GM12878 (cell line): ENCODE measurements around the gene STAM2. TPM values are rescaled to one million over a fixed set of nuclear protein-coding genes. Genes with fewer than 3 reads are reported as not detected.

Experiments used
- ATAC-seq: fragments of 200-7000 bp; cut with Tn5 transposase; 3 replicates; pipeline ENCODE4 v1.9.1; 2020; ENCODE audit warnings: mild to moderate bottlenecking, moderate library complexity
- Bru-seq: library from RNA; stranded (reverse); fragments of 400-500 nt; gene quantifications from one replicate; lab custom pipeline; 2021; lab: Mats Ljungman, UMichigan
- BruChase-seq, 2 experiments: library from RNA; stranded (reverse); fragments of 400-500 nt; gene quantifications; one replicate each; lab custom pipeline; 2021; lab: Mats Ljungman, UMichigan
- BruUV-seq: library from RNA; stranded (reverse); fragments of 400-500 nt; replicated peaks from 2 replicates; lab custom pipeline; 2021; lab: Mats Ljungman, UMichigan
- CTCF ChIA-PET: fragments of 300-600 bp; sonication (Branson Sonifier 250); formaldehyde crosslinking; extraction: SDS; loops from one replicate; lab custom pipeline; 2021; ENCODE audit warnings: inconsistent platforms; lab: Yijun Ruan, JAX
- POLR2A ChIA-PET: fragments of 350-600 bp; formaldehyde crosslinking; extraction: SDS; loops from one replicate; lab custom pipeline; 2021; ENCODE audit warnings: inconsistent platforms; lab: Charles Lee
- RAD21 ChIA-PET: fragments of 300-600 bp; sonication (Branson Sonifier 250); formaldehyde crosslinking; loops from one replicate; lab custom pipeline; 2023; ENCODE audit warnings: antibody characterized with exemption; ENCODE audit not compliant: unreplicated experiment; lab: Charles Lee
- SMC1A ChIA-PET: fragments of 300-600 bp; sonication (Branson Sonifier 250); formaldehyde crosslinking; loops from one replicate; lab custom pipeline; 2023; ENCODE audit not compliant: unreplicated experiment, uncharacterized antibody; lab: Charles Lee
- DNase-seq: peaks from one replicate; pipeline ENCODE4 v3.0.0-alpha.2; 2011; ENCODE audit warnings: low read depth, low spot score
- FAIRE-seq: peaks from 3 replicates; lab custom pipeline; 2011; peaks lifted over from hg19 to GRCh38; lab: Jason Lieb, UNC
- H2AFZ ChIP-seq: 2 replicates; pipeline ENCODE4 v1.6.0; 2011; ENCODE audit warnings: low read depth, low read length, control low read depth; ENCODE audit not compliant: control insufficient read depth
- H3K27ac ChIP-seq: 2 replicates; pipeline ENCODE4 v1.5.1; 2011; ENCODE audit warnings: control low read depth; ENCODE audit not compliant: control insufficient read depth, insufficient read depth
- H3K27me3 ChIP-seq, 2 experiments: replicated peaks in 1 of 2; 2 replicates each; pipeline versions ENCODE4 v1.6.0 to v1.6.1; 2011; ENCODE audit warnings: low read length in 1 of 2; ENCODE audit not compliant: control insufficient read depth in 2 of 2, insufficient read depth in 2 of 2
- H3K36me3 ChIP-seq, 2 experiments: 2 replicates each; pipeline ENCODE4 v1.5.1; 2011; ENCODE audit warnings: low read length in 1 of 2; ENCODE audit not compliant: control insufficient read depth in 2 of 2, insufficient read depth in 2 of 2
- H3K4me1 ChIP-seq: 2 replicates; pipeline ENCODE4 v1.6.1; 2011; ENCODE audit warnings: mild to moderate bottlenecking, low read length, moderate library complexity, mixed read lengths; ENCODE audit not compliant: control insufficient read depth, insufficient read depth
- H3K4me2 ChIP-seq: 2 replicates; pipeline ENCODE4 v1.6.0; 2011; ENCODE audit warnings: control low read depth; ENCODE audit not compliant: control insufficient read depth, insufficient read depth
- H3K4me3 ChIP-seq: fragments of 200-600 bp; sonication (generic); 2 replicates; pipeline ENCODE4 v1.5.1; 2016
- H3K79me2 ChIP-seq: 2 replicates; pipeline ENCODE4 v1.6.0; 2011; ENCODE audit warnings: low read length; ENCODE audit not compliant: control insufficient read depth, insufficient read depth
- H3K9ac ChIP-seq: 2 replicates; pipeline ENCODE4 v1.8.0; 2011; ENCODE audit warnings: low read length, control low read depth, mixed read lengths; ENCODE audit not compliant: control insufficient read depth, insufficient read depth
- H3K9me3 ChIP-seq: replicated peaks from 3 replicates; pipeline ENCODE4 v1.5.1; 2011; ENCODE audit warnings: mild to moderate bottlenecking, low read length; ENCODE audit not compliant: control insufficient read depth, insufficient read depth
- H4K20me1 ChIP-seq: 2 replicates; pipeline ENCODE4 v1.6.0; 2011; ENCODE audit not compliant: control insufficient read depth, insufficient read depth
- CBFB ChIP-seq: IDR thresholded peaks from 2 replicates; pipeline ENCODE4 v1.6.1; 2016; ENCODE audit warnings: antibody characterized with exemption, low read depth
- ETV6 ChIP-seq, 2 experiments: fragments of 450-650 bp in 1 of 2; IDR thresholded peaks in 1 of 2; conservative IDR thresholded peaks in 1 of 2; 2 replicates each; pipeline ENCODE4 v1.6.1; 2014; ENCODE audit warnings: antibody characterized with exemption in 1 of 2, borderline replicate concordance in 1 of 2, low read depth in 1 of 2, mild to moderate bottlenecking in 1 of 2, moderate library complexity in 1 of 2
- IKZF2 ChIP-seq, 2 experiments: fragments of 450-650 bp; IDR thresholded peaks; 2 replicates each; pipeline ENCODE4 v1.6.1; 2017; ENCODE audit warnings: mild to moderate bottlenecking in 2 of 2, moderate library complexity in 2 of 2
- MXI1 ChIP-seq: fragments of 150-350 bp; IDR thresholded peaks from 2 replicates; pipeline ENCODE4 v1.6.1; 2011; ENCODE audit warnings: low read depth, mild to moderate bottlenecking, inconsistent platforms, low read length, improper control_type of control experiment
- NFXL1 ChIP-seq: fragments of 450-650 bp; IDR thresholded peaks from 2 replicates; pipeline ENCODE4 v1.6.1; 2017; ENCODE audit warnings: antibody characterized with exemption, mild to moderate bottlenecking, borderline replicate concordance
- NR2C1 ChIP-seq: fragments of 450-650 bp; IDR thresholded peaks from 2 replicates; pipeline ENCODE4 v1.6.1; 2017; ENCODE audit warnings: antibody characterized with exemption, mild to moderate bottlenecking, moderate library complexity
- PAX8 ChIP-seq: fragments of 450-650 bp; IDR thresholded peaks from 2 replicates; pipeline ENCODE4 v1.6.1; 2017; ENCODE audit warnings: mild to moderate bottlenecking, moderate library complexity
- PBX3 ChIP-seq: IDR thresholded peaks from 2 replicates; pipeline ENCODE4 v1.6.1; 2011; ENCODE audit warnings: mild to moderate bottlenecking, low read depth, low read length, moderate library complexity; ENCODE audit not compliant: insufficient replicate concordance
- POLR2A ChIP-seq: IDR thresholded peaks from 2 replicates; pipeline ENCODE4 v1.6.1; 2011; ENCODE audit warnings: low read depth, mild to moderate bottlenecking, low read length
- SMC3 ChIP-seq: IDR thresholded peaks from 2 replicates; pipeline ENCODE4 v1.6.1; 2011; ENCODE audit warnings: low read length, improper control_type of control experiment, borderline replicate concordance
- whole genome bisulfite sequencing: methylation state at CpG from one replicate; pipeline ENCODE4 v1.1.6; 2016; ENCODE audit warnings: low lambda C conversion rate; ENCODE audit not compliant: insufficient replicate concordance, insufficient coverage; ENCODE audit errors: missing lambda C conversion rate; 5-methylcytosine and 5-hydroxymethylcytosine counted together
- in situ Hi-C: fragments of 300-500 bp; cut with MboI; formaldehyde crosslinking; loops from 9 replicates; pipeline ENCODE4 v1.14.3; 2018; ENCODE audit warnings: mixed read lengths
- intact Hi-C: fragments of 100-400 bp; cut with micrococcal nuclease; formaldehyde crosslinking; loops from one replicate; pipeline ENCODE4 v1.14.2; 2022; ENCODE audit not compliant: unreplicated experiment
- long read RNA-seq, 2 experiments: library from polyadenylated mRNA; unstranded; transcript quantifications; one replicate each; pipeline ENCODE4 v2.0.0, GENCODE V29; 2019 to 2020
- polyA minus RNA-seq, 3 experiments: library from RNA; depleted of rRNA, polyadenylated mRNA; stranded (reverse); fragments of >200 nt; gene quantifications; 2 replicates each; pipeline ENCODE4 v1.2.3, GENCODE V29; 2011
- polyA plus RNA-seq, 11 experiments: library from polyadenylated mRNA; depleted of rRNA in 4 of 11; unstranded in 6 of 11; stranded (reverse) in 5 of 11; fragments of >200 nt; fragmentation: Nextera tagmentation in 4 of 11; fragmentation: Illumina TruSeq in 1 of 11; extraction: Ambion mirVana in 4 of 11; extraction: Trizol in 1 of 11; gene quantifications; 1 replicate in 1 of 11; 2 replicates in 10 of 11; pipeline versions ENCODE4 v1.2.1 to v1.2.3, GENCODE V29; 2011 to 2016; ENCODE audit warnings: inconsistent platforms in 2 of 11, missing spikeins in 2 of 11, low read depth in 1 of 11
- total RNA-seq, 4 experiments: library from RNA; depleted of rRNA in 3 of 4; stranded (reverse); fragments of >200 nt in 3 of 4; fragmentation: Illumina TruSeq in 1 of 4; extraction: Trizol in 1 of 4; gene quantifications; 2 replicates each; pipeline versions ENCODE4 v1.2.1 to v1.2.3, GENCODE V29; 2013 to 2021
- TF ChIP-seq, protein P1 (sequence below): fragments of 450-650 bp; IDR thresholded peaks from 2 replicates; pipeline ENCODE4 v1.6.1; 2017; ENCODE audit warnings: antibody characterized with exemption, mild to moderate bottlenecking, moderate library complexity

The STAM2 gene
- total RNA-seq (2013; cell fraction: nucleolus; rRNA removed) = 57.1 and 59.3 TPM in 2 replicates
- total RNA-seq (2014; rRNA removed) = 16.2 and 19.4 TPM in 2 replicates
- 20.0 and 20.5 TPM in 2 replicates for total RNA-seq (2014; rRNA removed; fragmentation: Illumina TruSeq; extraction: Trizol)
- total RNA-seq (2021) = 19.7 and 21.5 TPM in 2 replicates
- polyA plus RNA-seq (2011; ENCODE audit: low read depth) = 4.4 TPM
- polyA plus RNA-seq (2011; rRNA removed) = 21.6 and 36.5 TPM in 2 replicates
- 7.9 and 8.4 TPM in 2 replicates for polyA plus RNA-seq (2011; cell fraction: cytosol; rRNA removed)
- polyA plus RNA-seq (2011; cell fraction: nucleus; rRNA removed) = 18.3 and 22.4 TPM in 2 replicates
- polyA plus RNA-seq (2012) = 6.6 and 8.4 TPM in 2 replicates
- 16.3 and 19.1 TPM in 2 replicates for polyA plus RNA-seq (2014; fragmentation: Illumina TruSeq; extraction: Trizol)
- polyA plus RNA-seq (2014; fragmentation: Nextera tagmentation; extraction: Ambion mirVana) = 1 to 10 TPM; 4.4 to 7.8 TPM
- polyA plus RNA-seq (2014; rRNA removed) = 11.5 and 13.2 TPM in 2 replicates
- 10 to 100 TPM; 15.9 to 16.9 TPM for polyA plus RNA-seq (2016; fragmentation: Nextera tagmentation; extraction: Ambion mirVana)
- polyA minus RNA-seq (2011; rRNA and poly(A)+ RNA removed) = 20.0 and 27.9 TPM in 2 replicates
- polyA minus RNA-seq (2011; cell fraction: cytosol; rRNA and poly(A)+ RNA removed) = 9.0 and 10.9 TPM in 2 replicates
- 12.0 and 15.4 TPM in 2 replicates for polyA minus RNA-seq (2011; cell fraction: nucleus; rRNA and poly(A)+ RNA removed)
- Bru-seq, nascent RNA = percentile 80 among the genes with signal in this experiment
- percentile 74 among the genes with signal in this experiment for BruChase-seq, experiment 1, labeled RNA remaining after a 6-hour chase
- percentile 80 among the genes with signal in this experiment for BruChase-seq, experiment 2, labeled RNA remaining after a 2-hour chase
- long read RNA-seq, experiment 1, full-length matches to known transcripts = 8 of 10 reads
- long read RNA-seq, experiment 1, partial matches to known transcripts = 0 of 10 reads
- long read RNA-seq, experiment 1, other reads (novel, unspliced or antisense) = 2 of 10 reads
- long read RNA-seq, experiment 2, full-length matches to known transcripts = 45 of 70 reads
- long read RNA-seq, experiment 2, partial matches to known transcripts = 11 of 70 reads
- long read RNA-seq, experiment 2, other reads (novel, unspliced or antisense) = 14 of 70 reads

GRCh38 chr2:152175368-152176112 is at the start of gene STAM2:
Gene STAM2, minus strand, starts transcription at chr2:152175763. Its CDS starts 121 bp downstream, at chr2:152175642.
- ATAC-seq (peak; percentile 85), FAIRE-seq (peak; percentile 82), DNase-seq (peak; percentile 72)
- Histone ChIP-seq H3K4me3 (peak within 1 kb of the TSS; percentile 80), H3K27ac (peak within 1 kb of the TSS; percentile 99), H2AFZ (peak within 1 kb of the TSS; percentile 99), H4K20me1 (no peaks in the 10 kb centered on the region), H3K4me1 (peaks cover 8% of the 10 kb centered on the region; the same call in 1 of the 2 replicates), H3K79me2 (peaks cover 48% of the 10 kb centered on the region), H3K27me3 (no peaks in the 10 kb centered on the region), H3K4me2 (peak within 1 kb of the TSS; percentile 99), H3K9me3 (no peaks in the 10 kb centered on the region), H3K9ac (peak within 1 kb of the TSS; percentile 96), H3K36me3 (no peaks in the 10 kb centered on the region)
- ChIA-PET SMC1A (interaction anchor here (0.7 to 3.4 kb wide), 27 partner anchors 8 to 567 kb away, joined by 3 to 21 read pairs (median 4); no protein-coding TSS in a partner anchor), POLR2A (interaction anchor here (0.6 to 1.5 kb wide), 6 partner anchors 25 to 460 kb away, joined by 3 to 6 read pairs (median 4); no protein-coding TSS in a partner anchor), RAD21 (interaction anchor here (0.6 to 3.4 kb wide), 28 partner anchors 9 to 567 kb away, joined by 3 to 42 read pairs (median 4); no protein-coding TSS in a partner anchor), CTCF (interaction anchor here (0.5 to 5.5 kb wide), 33 partner anchors 9 to 568 kb away, joined by 3 to 59 read pairs (median 4); no protein-coding TSS in a partner anchor)
- WGBS = 1% methylated on average over 71 of the region's 72 CpGs
- in situ Hi-C loops (loop anchor here (25.0 kb wide), 1 partner anchor 1337 kb away; no protein-coding TSS in a partner anchor), intact Hi-C loops (loop anchor here (1.0 to 10.0 kb wide), 7 partner anchors 138 to 542 kb away; partner anchors contain the start of genes ARL6IP6, FMNL2 and PRPF40A)
- BruUV-seq = TSS peak; percentile 84
- TF ChIP-seq PAX8 (no peak), POLR2A (peak; percentile 93), CBFB (peak; percentile 93; the same call in 1 of the 2 replicates), ETV6 (conservative IDR thresholded peaks at IDR 0.05 in 1 of 2, IDR thresholded peaks at IDR 0.05 in 1 of 2; ENCODE audit: borderline replicate concordance in 1 of 2, low read depth in 1 of 2) (peak; percentile 50 to 58; a peak in 1 of 4 replicates), NFXL1 (no peak), NR2C1 (peak; percentile 88), IKZF2 (IDR thresholded peaks at IDR 0.05) (peak; percentile 52 to 67), MXI1 (peak; percentile 67; the same call in 1 of the 2 replicates), PBX3 (no peak), SMC3 (peak; percentile 77)
- TF ChIP-seq, protein P1, sequence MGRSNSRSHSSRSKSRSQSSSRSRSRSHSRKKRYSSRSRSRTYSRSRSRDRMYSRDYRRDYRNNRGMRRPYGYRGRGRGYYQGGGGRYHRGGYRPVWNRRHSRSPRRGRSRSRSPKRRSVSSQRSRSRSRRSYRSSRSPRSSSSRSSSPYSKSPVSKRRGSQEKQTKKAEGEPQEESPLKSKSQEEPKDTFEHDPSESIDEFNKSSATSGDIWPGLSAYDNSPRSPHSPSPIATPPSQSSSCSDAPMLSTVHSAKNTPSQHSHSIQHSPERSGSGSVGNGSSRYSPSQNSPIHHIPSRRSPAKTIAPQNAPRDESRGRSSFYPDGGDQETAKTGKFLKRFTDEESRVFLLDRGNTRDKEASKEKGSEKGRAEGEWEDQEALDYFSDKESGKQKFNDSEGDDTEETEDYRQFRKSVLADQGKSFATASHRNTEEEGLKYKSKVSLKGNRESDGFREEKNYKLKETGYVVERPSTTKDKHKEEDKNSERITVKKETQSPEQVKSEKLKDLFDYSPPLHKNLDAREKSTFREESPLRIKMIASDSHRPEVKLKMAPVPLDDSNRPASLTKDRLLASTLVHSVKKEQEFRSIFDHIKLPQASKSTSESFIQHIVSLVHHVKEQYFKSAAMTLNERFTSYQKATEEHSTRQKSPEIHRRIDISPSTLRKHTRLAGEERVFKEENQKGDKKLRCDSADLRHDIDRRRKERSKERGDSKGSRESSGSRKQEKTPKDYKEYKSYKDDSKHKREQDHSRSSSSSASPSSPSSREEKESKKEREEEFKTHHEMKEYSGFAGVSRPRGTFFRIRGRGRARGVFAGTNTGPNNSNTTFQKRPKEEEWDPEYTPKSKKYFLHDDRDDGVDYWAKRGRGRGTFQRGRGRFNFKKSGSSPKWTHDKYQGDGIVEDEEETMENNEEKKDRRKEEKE = no peak
